Measurements from ENCODE around the gene LIX1.
"Not testable (repeated sequence)": the region's sequence is repeated elsewhere in the genome, so short reads cannot be mapped to it uniquely, and the experiment has no call there.

LIX1 gene

DNA sequence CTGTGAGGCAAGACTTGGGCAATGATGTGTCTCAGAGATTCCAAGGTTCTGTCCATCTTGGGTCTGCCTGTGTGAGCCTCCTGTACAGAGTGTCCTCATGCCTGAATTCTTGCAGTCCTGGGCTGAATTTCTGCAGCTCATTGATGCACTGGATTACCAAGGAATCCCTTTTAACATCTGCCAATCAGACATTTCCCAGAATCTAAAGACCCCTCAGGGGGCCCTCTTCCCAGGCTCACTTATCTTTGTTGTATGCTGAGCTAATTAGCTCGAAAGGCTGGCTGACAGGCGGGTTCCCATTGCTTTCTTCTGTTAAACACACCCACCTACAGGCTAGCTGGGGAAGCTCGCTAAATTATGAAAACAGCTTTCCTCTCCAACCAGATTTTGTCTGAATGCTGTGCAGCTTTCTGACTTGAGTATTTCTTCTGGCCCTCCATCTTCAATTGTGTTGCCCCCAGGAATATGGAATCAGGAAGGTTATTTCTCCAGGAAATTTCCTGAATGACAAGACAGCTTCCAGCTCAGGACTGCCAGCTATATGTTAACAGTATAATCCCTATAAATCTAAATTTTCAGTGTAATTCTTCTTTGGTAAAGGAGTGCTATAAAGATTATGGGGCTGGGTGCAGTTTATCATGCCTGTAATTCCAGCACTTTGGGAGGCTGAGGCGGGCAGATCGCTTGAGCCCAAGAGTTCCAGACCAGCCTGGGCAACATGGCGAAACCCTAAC, at the start of gene LIX1:
LIX1 (minus strand) TSS at position 91 of the 734 bp plus-strand sequence; CDS start at position 56, 35 bp downstream.
- peak; percentile 43 for DNase-seq

DNA sequence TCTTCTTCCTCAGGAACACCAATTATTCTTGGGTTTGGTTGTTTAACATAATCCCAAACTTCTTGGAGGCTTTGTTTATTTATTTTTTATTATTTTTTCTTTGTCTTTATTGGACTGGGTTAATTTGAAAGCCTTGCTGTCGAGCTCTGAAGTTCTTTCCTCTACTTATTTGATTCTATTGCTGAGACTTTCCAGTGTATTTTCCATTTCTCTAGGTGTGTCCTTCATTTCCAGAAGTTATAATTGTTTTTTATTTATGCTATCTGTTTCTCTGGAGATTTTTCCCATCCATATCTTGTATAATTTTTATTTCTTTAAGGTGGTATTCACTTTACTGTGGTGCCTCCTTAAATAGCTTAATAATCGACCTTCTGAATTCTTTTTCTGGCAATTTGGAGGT, 49.5 kb upstream of the LIX1 start:
- no peak for DNase-seq

GRCh38 chr5:97189523-97189922, 47.1 kb upstream of the LIX1 start:
- not testable (repeated sequence) for DNase-seq

- no peak for DNase-seq
Measured at GRCh38 chr5:97183930-97184213, 41.5 kb upstream of the LIX1 start.

- peak; percentile 96 for DNase-seq
Measured at GRCh38 chr5:97183100-97183929, 40.9 kb upstream of the LIX1 start, which contains the start of gene RIOK2. TSS of gene RIOK2 (minus strand) at chr5:97183247. CDS start at chr5:97183191, 56 bp downstream.

- DNase-seq = no peak
Measured at GRCh38 chr5:97182571-97183099, 40.2 kb upstream of the LIX1 start.

- DNase-seq = no peak
Measured at GRCh38 chr5:97181856-97182545, 39.6 kb upstream of the LIX1 start.

DNA sequence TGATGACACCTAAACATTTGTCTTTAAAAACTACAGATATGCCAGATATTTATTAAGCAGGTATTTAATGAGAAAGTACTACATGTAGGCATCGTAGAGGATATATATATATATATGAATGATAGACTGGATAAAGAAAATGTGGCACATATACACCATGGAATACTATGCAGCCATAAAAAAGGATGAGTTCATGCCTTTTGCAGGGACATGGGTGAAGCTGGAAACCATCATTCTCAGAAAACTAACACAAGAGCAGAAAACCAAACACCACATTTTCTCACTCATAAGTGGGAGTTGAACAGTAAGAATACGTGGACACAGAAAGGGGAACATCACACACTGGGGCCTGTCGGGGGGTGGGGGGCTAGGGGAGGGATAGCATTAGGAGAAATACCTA, 37.0 kb upstream of the LIX1 start:
- DNase-seq = not testable (repeated sequence)

DNA sequence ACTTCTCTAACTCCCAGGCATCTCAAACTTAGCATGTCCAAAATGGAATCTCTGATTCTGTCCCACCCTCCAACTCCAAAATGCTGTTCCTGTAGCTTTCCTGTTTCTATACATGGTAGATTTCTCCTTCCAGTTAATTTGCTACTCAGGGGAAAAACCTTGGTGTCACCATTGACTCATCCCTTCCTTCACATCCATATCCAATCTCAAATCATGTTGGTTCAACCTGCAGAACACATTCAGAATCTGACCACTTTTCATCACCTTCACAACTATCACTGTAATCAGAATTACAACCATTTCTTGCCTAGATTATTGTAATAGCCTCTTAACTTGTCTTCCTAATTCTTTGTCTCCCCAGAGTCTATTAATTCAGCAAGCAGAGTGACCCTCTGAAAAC, 29.8 kb upstream of the LIX1 start:
- no peak for DNase-seq

GRCh38 chr5:97171703-97172102, 29.3 kb upstream of the LIX1 start:
- no peak for DNase-seq

DNA sequence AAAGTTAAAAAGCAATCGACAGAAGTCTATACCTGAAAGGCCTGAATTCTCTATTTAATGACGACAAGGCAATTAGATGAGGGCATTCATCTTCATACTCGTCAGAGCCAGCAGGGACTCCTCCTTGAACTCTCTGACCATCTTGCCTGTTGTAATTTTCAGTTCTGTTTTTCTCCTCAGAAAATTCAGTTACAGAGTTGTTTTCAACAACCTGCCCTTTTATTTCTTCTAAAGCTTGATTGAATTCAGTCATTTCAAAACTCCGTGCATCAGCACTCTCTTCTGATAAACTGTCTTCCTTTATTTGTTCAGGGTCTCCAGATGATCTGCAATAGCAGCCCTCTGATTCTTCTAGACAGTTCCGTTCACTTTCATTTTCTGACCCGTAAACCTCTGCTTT, 25.0 kb upstream of the LIX1 start:
- no peak for DNase-seq

GRCh38 chr5:97165726-97166125, 23.3 kb upstream of the LIX1 start:
- DNase-seq = no peak

DNA sequence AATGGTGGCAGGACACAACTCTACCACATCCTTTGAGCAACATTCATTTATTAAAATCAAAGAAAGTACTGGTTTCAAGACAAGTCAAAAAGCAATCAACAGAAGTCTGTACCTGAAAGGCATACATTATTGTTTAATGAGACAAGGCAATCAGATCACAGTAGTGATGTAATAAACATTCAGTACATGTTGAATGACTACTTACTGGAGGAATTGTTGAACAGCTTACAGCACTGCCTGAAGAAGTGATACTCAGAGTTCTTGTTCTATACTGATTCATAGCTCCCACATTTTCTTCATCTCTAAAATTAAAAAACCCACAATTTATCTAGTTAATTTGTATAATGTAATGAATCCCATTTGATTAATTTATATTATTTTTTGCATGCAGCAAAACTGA, 22.4 kb upstream of the LIX1 start:
- no peak for DNase-seq

DNA sequence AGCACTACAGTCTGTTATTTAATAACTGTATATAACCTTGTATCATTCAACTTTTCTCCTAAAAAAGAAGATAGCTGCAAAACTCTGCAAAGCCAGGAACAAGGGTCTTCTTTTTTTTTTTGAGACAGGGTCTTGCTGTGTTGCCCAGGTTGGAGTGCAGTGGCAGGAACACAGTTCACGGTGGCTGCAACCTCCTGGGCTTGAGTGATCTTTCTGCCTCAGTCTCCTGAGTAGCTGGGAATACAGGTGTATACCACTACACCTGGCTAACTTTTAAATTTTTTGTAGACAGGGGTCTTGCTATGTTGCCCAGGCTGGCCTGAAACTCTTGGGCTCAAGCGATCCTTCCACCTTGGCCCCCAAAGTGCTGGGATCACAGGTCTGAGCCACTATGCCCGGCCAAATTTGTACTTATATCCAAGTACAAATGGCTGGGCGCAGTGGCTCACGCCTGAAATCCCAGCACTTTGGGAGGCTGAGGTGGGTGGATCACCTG, 21.4 kb upstream of the LIX1 start:
- DNase-seq = no peak

GRCh38 chr5:97163360-97163764, 21.0 kb upstream of the LIX1 start:
- no peak for DNase-seq

DNA sequence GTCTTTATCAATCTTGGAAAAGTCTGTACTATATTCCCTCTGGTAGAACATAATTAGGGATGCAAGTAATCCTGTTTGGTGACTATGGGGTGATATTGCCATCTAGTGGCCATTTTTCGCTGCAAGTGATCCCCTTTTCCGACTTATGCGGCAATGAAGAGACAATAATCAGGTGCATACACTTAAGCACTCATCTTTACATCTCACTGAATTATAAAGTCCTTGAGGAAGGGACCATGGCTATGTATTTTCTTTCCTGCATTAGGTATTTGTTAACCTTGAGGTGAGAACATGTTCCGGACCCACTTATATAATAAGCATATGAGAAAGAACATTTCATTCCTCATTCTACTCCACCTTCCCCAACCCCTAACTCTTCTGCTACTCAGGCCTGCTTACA, 19.6 kb upstream of the LIX1 start:
- DNase-seq = peak; percentile 50

DNA sequence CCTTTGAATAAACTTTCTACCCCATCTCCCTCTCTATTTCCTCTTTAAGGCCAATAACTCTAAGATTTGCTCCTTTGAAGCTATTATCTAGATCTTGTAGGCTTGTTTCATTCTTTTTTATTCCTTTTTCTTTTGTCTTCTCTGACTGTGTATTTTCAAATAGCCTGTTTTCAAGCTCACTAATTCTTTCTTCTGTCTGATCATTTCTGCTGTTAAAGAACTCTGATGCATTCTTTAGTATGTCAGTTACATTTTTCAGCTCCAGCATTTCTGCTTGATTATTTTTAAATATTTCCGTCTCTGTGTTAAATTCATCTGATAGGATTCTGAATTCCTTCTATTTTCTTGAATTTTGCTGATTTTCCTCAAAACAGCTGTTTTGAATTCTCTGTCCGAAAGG, 15.3 kb upstream of the LIX1 start:
- DNase-seq = no peak

DNA sequence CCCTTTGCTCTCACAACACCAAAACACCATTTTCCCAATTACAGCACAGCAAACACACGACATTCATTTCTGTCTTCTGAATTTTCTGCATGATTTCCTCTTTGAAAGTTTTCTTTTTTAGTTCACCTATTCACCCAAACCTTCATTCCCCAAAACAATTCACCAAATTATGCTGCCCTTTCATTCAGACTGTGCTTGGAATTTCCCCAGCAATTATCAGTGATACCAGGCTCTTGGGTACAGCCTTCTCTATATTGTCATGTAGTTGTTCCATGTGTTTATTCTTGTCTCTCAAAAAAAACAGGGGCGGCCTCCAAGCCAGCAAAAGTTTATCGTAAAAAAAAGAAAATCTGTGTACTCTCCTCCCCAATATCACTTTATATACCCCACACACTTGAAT, 9.0 kb upstream of the LIX1 start:
- DNase-seq = no peak

DNA sequence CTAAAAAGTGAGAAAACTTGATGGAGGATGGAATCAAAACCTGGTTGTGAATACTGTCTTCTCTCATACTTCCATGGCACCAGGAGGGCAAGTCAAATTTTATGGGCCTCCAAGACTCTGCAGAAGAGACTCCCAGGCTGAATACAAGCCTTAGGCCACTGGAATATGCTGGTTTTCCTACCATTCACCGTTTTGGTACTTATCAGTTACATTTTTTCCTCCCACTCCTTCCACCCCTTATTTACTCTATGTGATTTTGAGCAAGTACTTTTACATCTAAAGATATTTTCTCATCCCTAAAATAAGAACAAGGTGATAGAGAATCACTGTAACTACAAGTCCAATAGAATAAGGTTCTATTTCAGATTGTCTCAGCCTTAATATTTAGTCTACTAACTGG, 8.0 kb upstream of the LIX1 start:
- no peak for DNase-seq

- DNase-seq = no peak
Measured at GRCh38 chr5:97149709-97150108, 7.3 kb upstream of the LIX1 start.

- no peak for DNase-seq
Measured at GRCh38 chr5:97148288-97148687, 5.9 kb upstream of the LIX1 start.

GRCh38 chr5:97143704-97144103, 1.3 kb upstream of the LIX1 start:
- DNase-seq = no peak

DNA sequence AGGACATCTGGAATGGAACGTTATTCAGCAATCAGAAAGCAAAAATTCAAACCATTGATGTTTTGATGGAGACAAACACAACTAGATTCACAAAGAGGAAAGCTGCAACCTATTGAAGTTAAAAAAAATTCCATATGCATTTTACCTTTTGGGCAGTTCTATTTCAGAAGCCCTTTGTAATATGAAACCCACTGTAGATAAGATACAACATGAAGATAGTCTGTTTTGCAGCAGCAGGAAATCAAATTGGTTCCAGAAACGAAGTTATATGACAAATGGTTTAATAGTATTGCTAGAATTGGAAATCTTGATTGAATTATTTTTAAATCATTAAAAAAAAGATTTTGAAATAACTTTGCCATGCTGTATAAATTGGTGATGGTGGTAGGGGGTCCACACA, 872 bp downstream of the LIX1 start:
- DNase-seq = no peak
